Epithelial cell of proximal tubule (primary cell): ENCODE measurements around the gene NACC2. TPM values are rescaled to one million over a fixed set of nuclear protein-coding genes. Genes with fewer than 3 reads are reported as not detected.
"Not testable (repeated sequence)": the region's sequence is repeated elsewhere in the genome, so short reads cannot be mapped to it uniquely, and the experiment has no call there.

ENCODE experiments used
- DNase-seq: peaks from one replicate; pipeline ENCODE4 v3.0.0-alpha.2; 2011; ENCODE audit warnings: low read depth
- H3K4me3 ChIP-seq: 2 replicates; pipeline ENCODE4 v1.5.1; 2011; ENCODE audit warnings: low read depth, mild to moderate bottlenecking, low read length
- total RNA-seq: library from RNA; depleted of rRNA; stranded (reverse); fragments of >200 nt; gene quantifications from 2 replicates; pipeline ENCODE4 v1.2.3, GENCODE V29; 2015
- TF ChIP-seq, protein P1 (sequence below): conservative IDR thresholded peaks from 2 replicates; pipeline ENCODE4 v1.5.1; 2012; ENCODE audit warnings: low read depth, mild to moderate bottlenecking, low read length

The NACC2 gene
- total RNA-seq, 1 donor from 2014 or later, result 21.3 TPM

- H3K4me3 ChIP-seq, result no peak overlapping the region
- no peak for DNase-seq
- TF ChIP-seq, protein P1, sequence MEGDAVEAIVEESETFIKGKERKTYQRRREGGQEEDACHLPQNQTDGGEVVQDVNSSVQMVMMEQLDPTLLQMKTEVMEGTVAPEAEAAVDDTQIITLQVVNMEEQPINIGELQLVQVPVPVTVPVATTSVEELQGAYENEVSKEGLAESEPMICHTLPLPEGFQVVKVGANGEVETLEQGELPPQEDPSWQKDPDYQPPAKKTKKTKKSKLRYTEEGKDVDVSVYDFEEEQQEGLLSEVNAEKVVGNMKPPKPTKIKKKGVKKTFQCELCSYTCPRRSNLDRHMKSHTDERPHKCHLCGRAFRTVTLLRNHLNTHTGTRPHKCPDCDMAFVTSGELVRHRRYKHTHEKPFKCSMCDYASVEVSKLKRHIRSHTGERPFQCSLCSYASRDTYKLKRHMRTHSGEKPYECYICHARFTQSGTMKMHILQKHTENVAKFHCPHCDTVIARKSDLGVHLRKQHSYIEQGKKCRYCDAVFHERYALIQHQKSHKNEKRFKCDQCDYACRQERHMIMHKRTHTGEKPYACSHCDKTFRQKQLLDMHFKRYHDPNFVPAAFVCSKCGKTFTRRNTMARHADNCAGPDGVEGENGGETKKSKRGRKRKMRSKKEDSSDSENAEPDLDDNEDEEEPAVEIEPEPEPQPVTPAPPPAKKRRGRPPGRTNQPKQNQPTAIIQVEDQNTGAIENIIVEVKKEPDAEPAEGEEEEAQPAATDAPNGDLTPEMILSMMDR, result no peak
These were observed 17.1 kb downstream of the NACC2 start for GRCh38 chr9:136078024-136078423.

GRCh38 chr9:136077491-136077890 is 17.6 kb downstream of the NACC2 start:
- no peak for DNase-seq
- TF ChIP-seq, protein P1, result no peak
- H3K4me3 ChIP-seq, result no peak overlapping the region

DNA sequence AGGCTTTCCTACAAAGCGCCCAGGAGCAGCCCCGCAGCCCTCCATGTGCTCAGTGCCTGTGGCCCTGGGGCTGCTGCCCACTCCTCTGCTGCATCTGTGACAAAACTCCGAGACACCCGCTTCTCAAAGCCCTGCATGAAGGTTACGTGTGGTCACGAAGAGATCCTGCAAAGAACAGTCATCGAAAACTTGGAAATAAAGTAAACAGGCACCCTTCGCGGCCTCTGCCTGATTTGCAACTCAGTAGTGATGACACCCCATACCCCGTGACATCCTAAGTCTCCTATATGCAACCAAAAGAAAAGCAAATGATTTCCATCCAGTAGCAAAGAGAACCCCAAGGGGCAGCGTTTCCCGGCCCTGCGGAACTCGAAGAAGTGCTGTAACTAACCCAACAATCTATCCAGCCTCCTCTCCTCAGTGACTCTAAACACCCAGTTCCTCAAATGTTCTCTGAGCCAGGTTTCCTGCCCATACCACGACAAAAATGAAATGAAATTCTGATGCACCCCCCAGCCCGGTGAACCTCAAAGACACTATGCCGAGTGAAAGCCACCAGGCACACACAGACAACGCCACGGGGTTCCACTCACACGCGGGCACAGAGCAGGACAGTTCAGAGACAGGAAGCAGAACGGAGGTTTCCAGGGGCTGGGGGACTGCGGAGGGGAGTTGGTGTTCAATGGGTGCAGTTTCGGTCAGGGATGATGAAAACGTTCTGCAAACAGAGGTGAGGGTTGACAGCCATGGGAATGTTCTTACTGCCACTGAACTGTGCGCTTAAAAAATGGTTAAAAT is 19.0 kb downstream of the NACC2 start:
- no peak for DNase-seq
- H3K4me3 ChIP-seq, result no peak overlapping the region
- TF ChIP-seq, protein P1, result no peak

DNA sequence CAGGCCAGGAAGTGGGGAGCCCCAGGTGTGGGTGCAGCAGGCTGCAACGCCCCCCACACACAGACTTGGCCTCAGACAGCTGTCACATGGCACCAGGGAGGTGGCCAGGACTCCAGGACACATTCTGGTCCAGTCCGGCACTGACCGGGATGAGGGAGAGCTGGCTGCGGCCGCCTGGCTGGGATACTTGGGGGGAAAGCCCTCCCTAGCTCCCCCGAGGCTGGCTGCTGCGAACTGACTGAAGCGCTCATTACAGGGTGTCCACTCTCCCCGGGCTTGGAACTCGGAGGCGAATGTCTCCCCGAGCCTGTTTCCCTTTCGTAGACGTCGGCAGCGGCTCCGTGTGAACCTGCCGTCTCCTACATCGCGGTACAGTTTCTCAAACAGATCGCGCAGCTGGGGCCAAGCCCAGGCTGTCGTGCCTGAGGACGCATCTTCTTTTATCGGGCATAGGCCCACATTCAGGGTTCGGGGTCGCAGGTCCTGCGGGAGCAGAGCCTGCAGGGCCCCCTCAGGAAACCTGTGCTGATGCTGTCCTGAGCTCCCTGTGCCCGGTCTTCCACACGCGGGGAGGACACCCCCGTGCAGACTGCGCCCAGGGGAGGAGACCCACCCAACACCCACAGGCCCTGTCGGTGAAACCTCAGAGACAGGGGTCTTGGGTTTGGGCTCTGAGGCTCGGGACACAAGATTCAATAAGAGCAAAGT is 19.8 kb downstream of the NACC2 start:
- TF ChIP-seq, protein P1, result no peak
- no peak for DNase-seq
- no peak overlapping the region for H3K4me3 ChIP-seq

- no peak for DNase-seq
- H3K4me3 ChIP-seq, result no peak overlapping the region
- TF ChIP-seq, protein P1, result no peak
These were observed 20.4 kb downstream of the NACC2 start for GRCh38 chr9:136074706-136075105.

- H3K4me3 ChIP-seq, result no peak overlapping the region
- TF ChIP-seq, protein P1, result no peak
- no peak for DNase-seq
These were observed 32.2 kb downstream of the NACC2 start for GRCh38 chr9:136062657-136063439.

DNA sequence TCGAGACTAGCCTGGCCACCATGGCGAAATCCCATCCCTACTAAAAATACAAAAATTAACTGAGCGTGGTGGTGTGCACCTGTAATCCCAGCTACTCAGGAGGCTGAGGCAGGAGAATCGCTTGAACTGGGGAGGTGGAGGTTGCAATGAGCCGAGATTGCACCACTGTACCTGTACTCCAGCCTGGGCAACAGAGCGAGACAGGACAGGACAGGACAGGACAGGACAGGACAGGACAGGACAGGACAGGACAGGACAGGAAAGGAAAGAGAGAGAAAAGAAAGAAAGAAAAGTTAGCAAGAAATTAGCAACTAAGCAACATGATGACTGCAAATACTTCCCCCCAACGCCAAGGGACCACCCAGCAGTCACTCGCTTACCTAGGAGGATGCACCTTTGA is 33.2 kb downstream of the NACC2 start:
- H3K4me3 ChIP-seq, DNase-seq: not testable (repeated sequence)
